ENCODE data around the gene INTS13. TPM values are rescaled to one million over a fixed set of nuclear protein-coding genes. Genes with fewer than 3 reads are reported as not detected.

Gene INTS13
- total RNA-seq, 2 experiments from 2014 or later: 8.5 to 12.1 TPM

DNA sequence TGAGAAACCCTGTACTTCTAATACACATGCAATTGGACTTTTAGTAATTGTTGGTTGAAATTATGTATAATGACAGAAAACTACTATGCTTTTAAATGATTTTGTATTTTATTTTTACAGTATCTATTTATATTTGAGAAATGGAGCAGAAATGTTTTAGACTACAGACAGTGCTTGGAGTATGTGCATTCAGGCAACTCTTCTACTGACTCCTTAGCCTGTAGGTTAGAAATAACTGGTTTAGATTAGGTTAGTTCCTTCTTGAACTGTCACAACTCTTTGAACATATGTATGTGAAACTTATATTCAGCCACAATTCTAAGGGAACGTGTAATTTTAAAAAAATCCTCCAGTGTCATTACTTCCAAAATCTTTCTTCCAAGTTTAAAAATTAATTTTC is 2.2 kb upstream of the INTS13 start:
- ATAC-seq (ENCODE audit: poor library complexity) (no peak), DNase-seq (peak in 2 of 14 experiments; percentile 15 to 23)
- Histone ChIP-seq H3K27ac (ENCODE audit: low read depth in 1 of 2, low read length in 2 of 2) (peak overlapping the region; percentile 94 to 95), H3K27me3 (ENCODE audit: control insufficient read depth in 1 of 2, insufficient read depth in 2 of 2, low read length in 2 of 2) (no peaks in the 10 kb centered on the region), H3K9me3 (ENCODE audit: control insufficient read depth in 1 of 2, insufficient read depth in 1 of 2, low read length in 2 of 2) (no peaks in the 10 kb centered on the region), H3K36me3 (ENCODE audit: insufficient read depth, low read length) (peaks cover under 1% of the 10 kb centered on the region), H3K4me3 (ENCODE audit: low read length) (peak overlapping the region; percentile 71), H3K4me1 (ENCODE audit: insufficient read depth, low read length) (peaks cover 23% of the 10 kb centered on the region)
- H3K4me3 Mint-ChIP-seq: peak overlapping the region; percentile 90
- ChIA-PET POLR2A (interaction anchor here (1.0 to 2.2 kb wide), 3 partner anchors 32 to 83 kb away, joined by 5 to 10 read pairs (median 6); partner anchors contain the start of genes MED21 and TM7SF3), CTCF (interaction anchor here (1.3 kb wide), 1 partner anchor 74 kb away, joined by 6 read pairs; the partner anchor contains the start of gene TM7SF3)
- no peak for TF ChIP-seq CTCF (IDR thresholded peaks at IDR 0.05)
- peaks cover 82% of the 10 kb centered on the region for H3K4me1 Mint-ChIP-seq (ENCODE audit: low read depth)
- peak overlapping the region; percentile 86 for H3K27ac Mint-ChIP-seq
- H3K27me3 Mint-ChIP-seq: no peaks in the 10 kb centered on the region
- intact Hi-C loops (cut with DNase I, micrococcal nuclease): loop anchor here (1.0 to 5.0 kb wide), 4 partner anchors 32 to 767 kb away; no protein-coding TSS in a partner anchor
- H3K36me3 Mint-ChIP-seq (ENCODE audit: low read depth): peaks cover 37% of the 10 kb centered on the region
- no peaks in the 10 kb centered on the region for H3K9me3 Mint-ChIP-seq

DNA sequence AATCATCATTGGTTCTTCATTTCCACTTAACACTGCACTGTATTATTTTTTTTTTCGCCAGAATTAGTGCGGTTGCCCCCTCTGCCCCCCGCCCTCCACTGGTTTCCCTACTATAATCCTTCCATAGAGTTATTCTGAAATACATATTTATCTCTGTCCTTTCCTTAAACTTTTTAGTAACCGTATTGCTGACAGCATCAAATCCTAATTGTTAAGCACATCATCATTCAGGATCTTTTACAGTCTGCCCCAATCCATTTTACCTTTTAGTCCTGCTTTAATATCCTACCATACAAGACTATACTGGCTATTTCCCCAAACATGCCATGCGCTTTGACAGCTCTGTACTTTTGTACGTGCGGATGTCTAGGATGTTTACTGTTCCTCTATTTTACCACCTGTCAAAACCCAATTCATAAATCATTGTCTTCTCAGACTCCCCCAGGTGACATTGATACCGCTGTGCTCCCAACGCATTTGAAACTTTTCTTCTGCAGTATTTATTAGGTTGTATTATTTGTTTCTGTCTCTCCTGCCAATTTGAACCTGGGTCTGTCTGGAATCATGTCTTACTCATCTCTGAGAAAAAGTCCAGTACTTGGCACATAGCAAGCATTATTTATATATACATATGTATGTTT is 1.5 kb upstream of the INTS13 start:
- ChIA-PET CTCF (interaction anchor here (0.9 to 1.3 kb wide), 2 partner anchors 33 to 75 kb away, joined by 3 to 6 read pairs; partner anchors contain the start of gene TM7SF3), POLR2A (interaction anchor here (0.7 to 2.2 kb wide), 4 partner anchors 14 to 83 kb away, joined by 3 to 10 read pairs (median 6); partner anchors contain the start of genes MED21 and TM7SF3)
- peaks cover 82% of the 10 kb centered on the region for H3K4me1 Mint-ChIP-seq (ENCODE audit: low read depth)
- H3K36me3 Mint-ChIP-seq (ENCODE audit: low read depth): peaks cover 40% of the 10 kb centered on the region
- ATAC-seq (ENCODE audit: poor library complexity) (no peak), DNase-seq (peak in 3 of 14 experiments; percentile 31 to 43 (median 35))
- H3K27me3 Mint-ChIP-seq: no peaks in the 10 kb centered on the region
- Histone ChIP-seq H3K27ac (ENCODE audit: low read depth in 1 of 2, low read length in 2 of 2) (peak overlapping the region; percentile 94 to 95), H3K4me3 (ENCODE audit: low read length) (peak overlapping the region; percentile 71), H3K36me3 (ENCODE audit: insufficient read depth, low read length) (peaks cover 2% of the 10 kb centered on the region), H3K9me3 (ENCODE audit: control insufficient read depth in 1 of 2, insufficient read depth in 1 of 2, low read length in 2 of 2) (no peaks in the 10 kb centered on the region), H3K4me1 (ENCODE audit: insufficient read depth, low read length) (peaks cover 27% of the 10 kb centered on the region), H3K27me3 (ENCODE audit: control insufficient read depth in 1 of 2, insufficient read depth in 2 of 2, low read length in 2 of 2) (no peaks in the 10 kb centered on the region)
- H3K27ac Mint-ChIP-seq: peak overlapping the region; percentile 86
- H3K9me3 Mint-ChIP-seq: no peaks in the 10 kb centered on the region
- no peak for TF ChIP-seq CTCF (IDR thresholded peaks at IDR 0.05)
- H3K4me3 Mint-ChIP-seq: peak overlapping the region; percentile 90
- intact Hi-C loops (cut with DNase I, micrococcal nuclease): loop anchor here (1.0 to 5.0 kb wide), 3 partner anchors 33 to 368 kb away; no protein-coding TSS in a partner anchor

DNA sequence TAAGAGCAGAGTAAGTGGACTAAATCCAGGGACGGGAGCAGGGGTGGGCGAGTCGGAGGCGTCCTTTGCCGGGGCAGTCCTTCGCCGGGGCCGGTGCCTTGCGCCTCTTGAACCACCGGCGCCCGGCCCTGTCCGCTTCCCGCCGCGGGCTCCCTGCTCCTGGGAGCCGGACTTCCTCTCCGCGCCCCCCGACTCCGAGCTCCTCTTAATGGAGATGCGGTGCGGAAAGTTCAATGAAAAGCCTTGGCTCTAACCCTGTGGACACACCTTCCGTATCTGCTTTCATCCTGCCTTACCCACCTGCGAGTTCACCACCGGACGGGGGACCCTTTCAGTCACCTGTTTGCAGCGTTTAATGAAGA is 901 bp upstream of the INTS13 start:
- peak; percentile 4 for ATAC-seq (ENCODE audit: poor library complexity)

More for the DNA sequence above, 901 bp upstream of the INTS13 start:
- TF ChIP-seq CTCF (IDR thresholded peaks at IDR 0.05): no peak
- Histone ChIP-seq H3K4me3 (ENCODE audit: low read length) (peak overlapping the region; percentile 71), H3K27ac (ENCODE audit: low read depth in 1 of 2, low read length in 2 of 2) (peak overlapping the region; percentile 94 to 95), H3K4me1 (ENCODE audit: insufficient read depth, low read length) (peaks cover 27% of the 10 kb centered on the region), H3K36me3 (ENCODE audit: insufficient read depth, low read length) (peaks cover 2% of the 10 kb centered on the region), H3K27me3 (ENCODE audit: control insufficient read depth in 1 of 2, insufficient read depth in 2 of 2, low read length in 2 of 2) (no peaks in the 10 kb centered on the region), H3K9me3 (ENCODE audit: control insufficient read depth in 1 of 2, insufficient read depth in 1 of 2, low read length in 2 of 2) (no peaks in the 10 kb centered on the region)
- POLR2A ChIA-PET: interaction anchor here (0.6 to 2.2 kb wide), 5 partner anchors 15 to 306 kb away, joined by 3 to 10 read pairs (median 5); partner anchors contain the start of genes MED21, STK38L and TM7SF3
- H3K9me3 Mint-ChIP-seq: no peaks in the 10 kb centered on the region
- peak overlapping the region; percentile 90 for H3K4me3 Mint-ChIP-seq
- peak overlapping the region; percentile 86 for H3K27ac Mint-ChIP-seq
- H3K4me1 Mint-ChIP-seq (ENCODE audit: low read depth): peaks cover 80% of the 10 kb centered on the region
- CTCF ChIA-PET: interaction anchor here (0.9 to 1.3 kb wide), 2 partner anchors 33 to 76 kb away, joined by 3 to 6 read pairs; partner anchors contain the start of gene TM7SF3
- H3K27me3 Mint-ChIP-seq: no peaks in the 10 kb centered on the region
- intact Hi-C loops (cut with DNase I, micrococcal nuclease): loop anchor here (1.0 to 5.0 kb wide), 3 partner anchors 34 to 369 kb away; no protein-coding TSS in a partner anchor
- peaks cover 37% of the 10 kb centered on the region for H3K36me3 Mint-ChIP-seq (ENCODE audit: low read depth)
- DNase-seq: peak in 6 of 14 experiments; percentile 9 to 51 (median 22)

Measured in CD4-positive, alpha-beta T cell (primary cell).